DOHH2 (cell line): ENCODE measurements around the gene AMIGO2.

Source experiments
- CTCF ChIP-seq: fragments of 200-600 bp; sonication (generic); IDR thresholded peaks from one replicate; pipeline ENCODE4 v1.5.1; 2014; ENCODE audit warnings: antibody characterized with exemption, mild to moderate bottlenecking, low read depth, low read length; ENCODE audit not compliant: poor library complexity, severe bottlenecking
- EZH2phosphoT487 ChIP-seq: fragments of 200-600 bp; sonication (generic); IDR thresholded peaks from 2 replicates; pipeline ENCODE4 v1.6.1; 2017; ENCODE audit warnings: borderline replicate concordance, mild to moderate bottlenecking, antibody characterized with exemption, low read length, moderate library complexity, mixed read lengths

- TF ChIP-seq EZH2phosphoT487 (no peak), CTCF (no peak)
Observed at GRCh38 chr12:47099610-47100009, 19.9 kb upstream of the AMIGO2 start.
